HEK293 (cell line): ENCODE results near the gene IL1R1.

ENCODE experiments used
- CTCF ChIA-PET: fragments of 350-600 bp; formaldehyde crosslinking; extraction: SDS; loops from one replicate; lab custom pipeline; 2021; ENCODE audit warnings: antibody characterized with exemption; lab: Yijun Ruan, JAX
- POLR2A ChIA-PET: fragments of 300-600 bp; formaldehyde crosslinking; extraction: SDS; loops from one replicate; lab custom pipeline; 2020; ENCODE audit warnings: antibody characterized with exemption, inconsistent platforms; lab: Yijun Ruan, JAX
- H3K27ac ChIP-seq: fragments of 200-500 bp; sonication (Bioruptor generic); 2 replicates; pipeline ENCODE4 v1.5.1; 2014; ENCODE audit warnings: low read depth, low read length, control low read depth, inconsistent platforms; ENCODE audit errors: extremely low read depth
- H3K36me3 ChIP-seq, 2 experiments: fragments of 200-500 bp in 1 of 2; sonication (Bioruptor generic) in 1 of 2; 1 replicate in 1 of 2; 2 replicates in 1 of 2; pipeline ENCODE4 v1.5.1; 2014 to 2017; ENCODE audit warnings: inconsistent platforms in 2 of 2, low read length in 2 of 2; ENCODE audit not compliant: control insufficient read depth in 2 of 2, insufficient read depth in 1 of 2
- H3K4me1 ChIP-seq: fragments of 200-500 bp; sonication (Bioruptor generic); 2 replicates; pipeline ENCODE4 v1.5.1; 2014; ENCODE audit warnings: mild to moderate bottlenecking, low read length, inconsistent platforms; ENCODE audit not compliant: control insufficient read depth, insufficient read depth
- H3K4me3 ChIP-seq: 2 replicates; pipeline ENCODE4 v1.5.1; 2011; ENCODE audit warnings: low read depth, mild to moderate bottlenecking, control low read depth, low read length, moderate library complexity
- H3K9me3 ChIP-seq: fragments of 200-500 bp; sonication (Bioruptor generic); 2 replicates; pipeline ENCODE4 v1.5.1; 2014; ENCODE audit warnings: low read depth, low read length, inconsistent platforms; ENCODE audit not compliant: control insufficient read depth, insufficient read depth
- GLI2 ChIP-seq: fragments of 450-650 bp; formaldehyde crosslinking; IDR thresholded peaks from 2 replicates; pipeline ENCODE4; 2017; ENCODE audit warnings: missing biosample characterization, missing genetic modification characterization, low read depth, borderline replicate concordance
- KLF10 ChIP-seq: fragments of 450-650 bp; IDR thresholded peaks from 2 replicates; pipeline ENCODE4 v1.5.1; 2018; ENCODE audit warnings: missing biosample characterization, mild to moderate bottlenecking, missing genetic modification characterization
- SALL2 ChIP-seq: fragments of 450-650 bp; formaldehyde crosslinking; IDR thresholded peaks from 2 replicates; pipeline ENCODE4 v1.5.0; 2017; ENCODE audit warnings: missing biosample characterization, mild to moderate bottlenecking, missing genetic modification characterization, borderline replicate concordance
- ZFP3 ChIP-seq: fragments of 450-650 bp; formaldehyde crosslinking; IDR thresholded peaks from 2 replicates; pipeline ENCODE4 v1.5.1; 2016; ENCODE audit warnings: low read depth, missing biosample characterization, missing genetic modification characterization
- ZFP41 ChIP-seq: fragments of 450-650 bp; formaldehyde crosslinking; IDR thresholded peaks from 2 replicates; pipeline ENCODE4 v1.5.1; 2016; ENCODE audit warnings: missing biosample characterization, missing genetic modification characterization, borderline replicate concordance
- ZNF302 ChIP-seq: fragments of 450-650 bp; formaldehyde crosslinking; IDR thresholded peaks from 2 replicates; pipeline ENCODE4 v1.5.1; 2016; ENCODE audit warnings: missing biosample characterization, missing genetic modification characterization, low read depth
- ZNF335 ChIP-seq: fragments of 450-650 bp; formaldehyde crosslinking; conservative IDR thresholded peaks from 2 replicates; pipeline ENCODE4 v1.5.1; 2016; ENCODE audit warnings: missing biosample characterization, missing genetic modification characterization
- ZNF394 ChIP-seq: fragments of 450-650 bp; formaldehyde crosslinking; IDR thresholded peaks from 2 replicates; pipeline ENCODE4 v1.5.1; 2016; ENCODE audit warnings: missing biosample characterization, missing genetic modification characterization, mild to moderate bottlenecking, moderate library complexity, borderline replicate concordance
- ZNF404 ChIP-seq: fragments of 450-650 bp; formaldehyde crosslinking; IDR thresholded peaks from 2 replicates; pipeline ENCODE4 v1.5.1; 2017; ENCODE audit warnings: missing biosample characterization, missing genetic modification characterization
- ZNF529 ChIP-seq: fragments of 450-650 bp; formaldehyde crosslinking; IDR thresholded peaks from 2 replicates; pipeline ENCODE4 v1.5.1; 2017; ENCODE audit warnings: missing genetic modification characterization, missing biosample characterization; ENCODE audit not compliant: insufficient replicate concordance
- ZNF658 ChIP-seq: fragments of 450-650 bp; formaldehyde crosslinking; IDR thresholded peaks from 2 replicates; pipeline ENCODE4; 2016; ENCODE audit warnings: missing biosample characterization, missing genetic modification characterization
- ZNF76 ChIP-seq: fragments of 450-650 bp; formaldehyde crosslinking; IDR thresholded peaks from 2 replicates; pipeline ENCODE4; 2016; ENCODE audit warnings: low read depth, missing biosample characterization, missing genetic modification characterization, borderline replicate concordance
- ZNF791 ChIP-seq: fragments of 450-650 bp; formaldehyde crosslinking; IDR thresholded peaks from 2 replicates; pipeline ENCODE4 v1.5.1; 2016; ENCODE audit warnings: missing biosample characterization, missing genetic modification characterization
- ZSCAN16 ChIP-seq: fragments of 450-650 bp; formaldehyde crosslinking; IDR thresholded peaks from 2 replicates; pipeline ENCODE4 v1.5.1; 2016; ENCODE audit warnings: missing biosample characterization, missing genetic modification characterization
- TF ChIP-seq, protein P1 (sequence below): fragments of 450-650 bp; formaldehyde crosslinking; IDR thresholded peaks from 2 replicates; pipeline ENCODE4 v1.5.1; 2016; ENCODE audit warnings: missing biosample characterization, missing genetic modification characterization
- TF ChIP-seq, protein P2 (sequence below): fragments of 450-650 bp; formaldehyde crosslinking; IDR thresholded peaks from 2 replicates; pipeline ENCODE4 v1.5.1; 2016; ENCODE audit warnings: missing biosample characterization, missing genetic modification characterization
- TF ChIP-seq, protein P3 (sequence below): fragments of 450-650 bp; formaldehyde crosslinking; IDR thresholded peaks from 2 replicates; pipeline ENCODE4 v1.5.1; 2016; ENCODE audit warnings: missing biosample characterization, missing genetic modification characterization
- TF ChIP-seq, protein P4 (sequence below): fragments of 450-650 bp; formaldehyde crosslinking; IDR thresholded peaks from 2 replicates; pipeline ENCODE4 v1.5.1; 2016; ENCODE audit warnings: missing biosample characterization, missing genetic modification characterization
- TF ChIP-seq, protein P5 (sequence below): fragments of 450-650 bp; formaldehyde crosslinking; IDR thresholded peaks from 2 replicates; pipeline ENCODE4 v1.5.0; 2017; ENCODE audit warnings: missing biosample characterization, missing genetic modification characterization, borderline replicate concordance

IL1R1 gene

DNA sequence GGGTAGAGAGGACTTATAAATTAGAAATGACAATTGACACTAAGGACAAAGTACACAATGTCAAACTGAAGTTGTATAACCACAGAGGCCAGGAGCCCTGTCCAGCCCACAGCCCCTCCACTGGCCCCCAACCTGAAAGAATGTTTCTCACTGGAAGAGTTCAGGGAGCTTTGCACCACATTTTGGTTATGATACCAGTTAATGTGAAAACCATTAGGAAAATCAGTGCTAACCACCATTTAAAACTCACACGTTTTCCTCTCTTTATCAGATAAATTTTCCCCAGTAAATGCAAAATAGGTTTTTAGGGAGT, 38.1 kb downstream of the IL1R1 start (continued):
- TF ChIP-seq ZNF394 (no peak), ZNF76 (tag by site-specific recombination) (no peak), ZNF335 (tag by site-specific recombination) (no peak), GLI2 (tag by site-specific recombination) (no peak), ZSCAN16 (tag by site-specific recombination) (no peak), SALL2 (no peak)

DNA sequence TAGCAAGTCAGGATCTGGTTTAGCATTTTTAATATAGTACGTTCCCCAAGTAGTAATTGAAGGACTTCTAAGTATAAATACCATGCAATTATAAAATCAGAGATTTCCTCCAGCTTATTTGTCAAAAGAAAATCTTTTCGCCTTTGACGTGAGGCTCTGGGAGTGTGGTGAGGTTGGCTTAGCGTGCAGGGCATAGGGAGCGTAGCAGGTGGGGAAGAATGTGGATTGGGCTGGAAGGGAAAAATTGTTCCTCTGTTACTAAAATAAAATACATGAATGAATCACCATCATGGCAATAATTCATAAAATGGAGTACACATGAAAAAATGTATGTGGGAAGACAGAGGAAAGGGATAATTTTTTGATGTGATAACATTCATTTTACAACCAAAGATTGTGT, 38.8 kb downstream of the IL1R1 start:
- CTCF ChIA-PET = interaction anchor here (1.1 to 1.9 kb wide), 2 partner anchors 60 to 161 kb away, joined by 4 to 5 read pairs; no protein-coding TSS in a partner anchor
- H3K9me3 ChIP-seq = no peaks in the 10 kb centered on the region
- no peaks in the 10 kb centered on the region for H3K4me1 ChIP-seq

DNA sequence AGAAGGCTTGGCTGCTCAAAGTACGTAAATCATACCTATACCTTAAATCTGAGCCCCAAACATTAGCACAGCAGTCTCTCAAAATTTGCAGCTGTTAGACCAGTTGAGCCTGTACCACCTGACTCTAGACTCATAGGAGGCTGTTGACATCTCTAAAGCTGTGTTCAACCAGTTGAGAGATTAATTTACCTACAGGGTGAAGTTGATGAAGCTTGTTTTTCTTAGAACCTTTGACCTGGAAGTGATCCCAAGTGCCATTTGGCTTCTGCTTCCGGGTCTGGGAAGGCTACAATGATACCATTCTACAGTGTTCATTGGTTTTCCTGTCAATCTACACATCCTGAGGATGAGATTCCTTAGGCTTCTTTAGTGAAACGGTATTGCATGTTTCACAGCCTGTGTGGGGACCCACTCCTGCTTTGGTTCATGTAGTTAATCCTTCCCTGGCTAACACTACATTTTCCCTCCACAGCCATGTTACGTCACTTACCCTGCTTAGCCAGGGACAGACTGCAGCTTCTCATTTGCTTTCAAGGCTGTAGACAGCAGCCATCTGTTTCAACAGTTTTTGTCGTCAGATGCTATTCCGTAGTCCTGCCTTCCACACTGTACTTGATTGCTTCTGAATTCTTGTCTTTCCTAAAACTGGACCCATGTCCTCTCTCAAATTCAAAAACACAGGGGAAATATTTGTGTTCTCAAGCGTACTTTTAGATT, 39.5 kb downstream of the IL1R1 start:
- CTCF ChIA-PET = interaction anchor here (1.9 kb wide), 1 partner anchor 162 kb away, joined by 4 read pairs; no protein-coding TSS in a partner anchor
- H3K4me1 ChIP-seq = no peaks in the 10 kb centered on the region
- no peaks in the 10 kb centered on the region for H3K9me3 ChIP-seq
- no peak overlapping the region for H3K27ac ChIP-seq
- H3K4me3 ChIP-seq = no peak overlapping the region
- POLR2A ChIA-PET = no interaction called here
- H3K36me3 ChIP-seq = no peaks in the 10 kb centered on the region
- TF ChIP-seq, protein P1, sequence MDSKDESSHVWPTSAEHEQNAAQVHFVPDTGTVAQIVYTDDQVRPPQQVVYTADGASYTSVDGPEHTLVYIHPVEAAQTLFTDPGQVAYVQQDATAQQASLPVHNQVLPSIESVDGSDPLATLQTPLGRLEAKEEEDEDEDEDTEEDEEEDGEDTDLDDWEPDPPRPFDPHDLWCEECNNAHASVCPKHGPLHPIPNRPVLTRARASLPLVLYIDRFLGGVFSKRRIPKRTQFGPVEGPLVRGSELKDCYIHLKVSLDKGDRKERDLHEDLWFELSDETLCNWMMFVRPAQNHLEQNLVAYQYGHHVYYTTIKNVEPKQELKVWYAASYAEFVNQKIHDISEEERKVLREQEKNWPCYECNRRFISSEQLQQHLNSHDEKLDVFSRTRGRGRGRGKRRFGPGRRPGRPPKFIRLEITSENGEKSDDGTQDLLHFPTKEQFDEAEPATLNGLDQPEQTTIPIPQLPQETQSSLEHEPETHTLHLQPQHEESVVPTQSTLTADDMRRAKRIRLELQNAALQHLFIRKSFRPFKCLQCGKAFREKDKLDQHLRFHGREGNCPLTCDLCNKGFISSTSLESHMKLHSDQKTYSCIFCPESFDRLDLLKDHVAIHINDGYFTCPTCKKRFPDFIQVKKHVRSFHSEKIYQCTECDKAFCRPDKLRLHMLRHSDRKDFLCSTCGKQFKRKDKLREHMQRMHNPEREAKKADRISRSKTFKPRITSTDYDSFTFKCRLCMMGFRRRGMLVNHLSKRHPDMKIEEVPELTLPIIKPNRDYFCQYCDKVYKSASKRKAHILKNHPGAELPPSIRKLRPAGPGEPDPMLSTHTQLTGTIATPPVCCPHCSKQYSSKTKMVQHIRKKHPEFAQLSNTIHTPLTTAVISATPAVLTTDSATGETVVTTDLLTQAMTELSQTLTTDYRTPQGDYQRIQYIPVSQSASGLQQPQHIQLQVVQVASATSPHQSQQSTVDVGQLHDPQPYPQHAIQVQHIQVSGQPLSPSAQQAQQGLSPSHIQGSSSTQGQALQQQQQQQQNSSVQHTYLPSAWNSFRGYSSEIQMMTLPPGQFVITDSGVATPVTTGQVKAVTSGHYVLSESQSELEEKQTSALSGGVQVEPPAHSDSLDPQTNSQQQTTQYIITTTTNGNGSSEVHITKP (tag by site-specific recombination) = no peak
- TF ChIP-seq, protein P2, sequence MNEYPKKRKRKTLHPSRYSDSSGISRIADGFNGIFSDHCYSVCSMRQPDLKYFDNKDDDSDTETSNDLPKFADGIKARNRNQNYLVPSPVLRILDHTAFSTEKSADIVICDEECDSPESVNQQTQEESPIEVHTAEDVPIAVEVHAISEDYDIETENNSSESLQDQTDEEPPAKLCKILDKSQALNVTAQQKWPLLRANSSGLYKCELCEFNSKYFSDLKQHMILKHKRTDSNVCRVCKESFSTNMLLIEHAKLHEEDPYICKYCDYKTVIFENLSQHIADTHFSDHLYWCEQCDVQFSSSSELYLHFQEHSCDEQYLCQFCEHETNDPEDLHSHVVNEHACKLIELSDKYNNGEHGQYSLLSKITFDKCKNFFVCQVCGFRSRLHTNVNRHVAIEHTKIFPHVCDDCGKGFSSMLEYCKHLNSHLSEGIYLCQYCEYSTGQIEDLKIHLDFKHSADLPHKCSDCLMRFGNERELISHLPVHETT (tag by site-specific recombination) = no peak
- TF ChIP-seq ZFP3 (tag by site-specific recombination) (no peak), ZNF302 (no peak)
- TF ChIP-seq, protein P3, sequence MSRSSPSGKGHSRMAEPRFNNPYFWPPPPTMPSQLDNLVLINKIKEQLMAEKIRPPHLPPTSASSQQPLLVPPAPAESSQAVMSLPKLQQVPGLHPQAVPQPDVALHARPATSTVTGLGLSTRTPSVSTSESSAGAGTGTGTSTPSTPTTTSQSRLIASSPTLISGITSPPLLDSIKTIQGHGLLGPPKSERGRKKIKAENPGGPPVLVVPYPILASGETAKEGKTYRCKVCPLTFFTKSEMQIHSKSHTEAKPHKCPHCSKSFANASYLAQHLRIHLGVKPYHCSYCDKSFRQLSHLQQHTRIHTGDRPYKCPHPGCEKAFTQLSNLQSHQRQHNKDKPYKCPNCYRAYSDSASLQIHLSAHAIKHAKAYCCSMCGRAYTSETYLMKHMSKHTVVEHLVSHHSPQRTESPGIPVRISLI (tag by site-specific recombination) = no peak

More for the DNA sequence above, 38.8 kb downstream of the IL1R1 start:
- POLR2A ChIA-PET = no interaction called here
- no peak overlapping the region for H3K4me3 ChIP-seq
- no peak for TF ChIP-seq ZNF529
- no peak for TF ChIP-seq ZNF404 (tag by site-specific recombination)
- no peak for TF ChIP-seq ZNF658 (tag by site-specific recombination)
- TF ChIP-seq, protein P4, sequence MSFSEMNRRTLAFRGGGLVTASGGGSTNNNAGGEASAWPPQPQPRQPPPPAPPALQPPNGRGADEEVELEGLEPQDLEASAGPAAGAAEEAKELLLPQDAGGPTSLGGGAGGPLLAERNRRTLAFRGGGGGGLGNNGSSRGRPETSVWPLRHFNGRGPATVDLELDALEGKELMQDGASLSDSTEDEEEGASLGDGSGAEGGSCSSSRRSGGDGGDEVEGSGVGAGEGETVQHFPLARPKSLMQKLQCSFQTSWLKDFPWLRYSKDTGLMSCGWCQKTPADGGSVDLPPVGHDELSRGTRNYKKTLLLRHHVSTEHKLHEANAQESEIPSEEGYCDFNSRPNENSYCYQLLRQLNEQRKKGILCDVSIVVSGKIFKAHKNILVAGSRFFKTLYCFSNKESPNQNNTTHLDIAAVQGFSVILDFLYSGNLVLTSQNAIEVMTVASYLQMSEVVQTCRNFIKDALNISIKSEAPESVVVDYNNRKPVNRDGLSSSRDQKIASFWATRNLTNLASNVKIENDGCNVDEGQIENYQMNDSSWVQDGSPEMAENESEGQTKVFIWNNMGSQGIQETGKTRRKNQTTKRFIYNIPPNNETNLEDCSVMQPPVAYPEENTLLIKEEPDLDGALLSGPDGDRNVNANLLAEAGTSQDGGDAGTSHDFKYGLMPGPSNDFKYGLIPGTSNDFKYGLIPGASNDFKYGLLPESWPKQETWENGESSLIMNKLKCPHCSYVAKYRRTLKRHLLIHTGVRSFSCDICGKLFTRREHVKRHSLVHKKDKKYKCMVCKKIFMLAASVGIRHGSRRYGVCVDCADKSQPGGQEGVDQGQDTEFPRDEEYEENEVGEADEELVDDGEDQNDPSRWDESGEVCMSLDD (tag by site-specific recombination) = no peak
- TF ChIP-seq KLF10 (tag by site-specific recombination) = no peak
- TF ChIP-seq ZFP41 (tag by site-specific recombination) = no peak
- TF ChIP-seq, protein P5, sequence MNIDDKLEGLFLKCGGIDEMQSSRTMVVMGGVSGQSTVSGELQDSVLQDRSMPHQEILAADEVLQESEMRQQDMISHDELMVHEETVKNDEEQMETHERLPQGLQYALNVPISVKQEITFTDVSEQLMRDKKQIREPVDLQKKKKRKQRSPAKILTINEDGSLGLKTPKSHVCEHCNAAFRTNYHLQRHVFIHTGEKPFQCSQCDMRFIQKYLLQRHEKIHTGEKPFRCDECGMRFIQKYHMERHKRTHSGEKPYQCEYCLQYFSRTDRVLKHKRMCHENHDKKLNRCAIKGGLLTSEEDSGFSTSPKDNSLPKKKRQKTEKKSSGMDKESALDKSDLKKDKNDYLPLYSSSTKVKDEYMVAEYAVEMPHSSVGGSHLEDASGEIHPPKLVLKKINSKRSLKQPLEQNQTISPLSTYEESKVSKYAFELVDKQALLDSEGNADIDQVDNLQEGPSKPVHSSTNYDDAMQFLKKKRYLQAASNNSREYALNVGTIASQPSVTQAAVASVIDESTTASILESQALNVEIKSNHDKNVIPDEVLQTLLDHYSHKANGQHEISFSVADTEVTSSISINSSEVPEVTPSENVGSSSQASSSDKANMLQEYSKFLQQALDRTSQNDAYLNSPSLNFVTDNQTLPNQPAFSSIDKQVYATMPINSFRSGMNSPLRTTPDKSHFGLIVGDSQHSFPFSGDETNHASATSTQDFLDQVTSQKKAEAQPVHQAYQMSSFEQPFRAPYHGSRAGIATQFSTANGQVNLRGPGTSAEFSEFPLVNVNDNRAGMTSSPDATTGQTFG (tag by site-specific recombination) = no peak
- TF ChIP-seq ZNF791 (tag by site-specific recombination) = no peak
- TF ChIP-seq, all 188 proteins: peak for 0
- no peaks in the 10 kb centered on the region for H3K36me3 ChIP-seq
- H3K27ac ChIP-seq = no peak overlapping the region
